ENCODE measurements around the gene PHKB. TPM values are rescaled to one million over a fixed set of nuclear protein-coding genes. Genes with fewer than 3 reads are reported as not detected.

PHKB gene
- total RNA-seq, 1 experiment from 2014 or later = 38.8 TPM

DNA sequence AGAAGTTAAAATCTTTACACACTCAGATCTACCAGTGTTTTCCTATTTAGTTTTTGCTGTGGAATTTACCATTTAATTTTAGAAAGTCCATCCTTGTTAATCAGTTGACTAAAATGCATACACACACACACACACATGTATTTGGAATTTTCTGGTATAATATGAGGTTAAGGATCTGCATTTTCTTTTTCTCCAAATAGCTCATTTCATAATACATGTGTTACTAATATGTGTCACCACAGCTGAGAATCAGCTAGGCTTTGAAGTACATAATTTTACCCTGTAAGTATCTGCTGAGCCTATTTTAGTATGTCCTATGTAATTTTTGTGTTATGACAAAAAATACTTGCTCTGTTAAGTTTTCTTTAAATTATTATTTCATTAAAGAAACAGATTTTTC is 143.2 kb downstream of the PHKB start:
- no peaks in the 10 kb centered on the region for H3K27me3 ChIP-seq (ENCODE audit: insufficient read depth, low read length)
- no peaks in the 10 kb centered on the region for H3K79me1 ChIP-seq (ENCODE audit: insufficient read depth, low read depth, low read length, poor library complexity, severe bottlenecking)
- no peak overlapping the region for H3K18ac ChIP-seq (ENCODE audit: insufficient read length, low read depth, low read length)
- Mint-ChIP-seq H3K4me3 (no peak overlapping the region), H3K36me3 (ENCODE audit: insufficient read depth in 1 of 3, low read depth in 3 of 3) (peaks cover 0 to 8% (median 2%) of the 10 kb centered on the region in 3 experiments; a peak in 3 of 7 replicates), H3K27ac (no peak overlapping the region), H3K27me3 (ENCODE audit: low read depth) (no peaks in the 10 kb centered on the region), H3K4me1 (peaks cover 3 to 4% of the 10 kb centered on the region in 2 experiments; a peak in 2 of 4 replicates), H3K9me3 (no peaks in the 10 kb centered on the region)
- H3K9ac ChIP-seq (ENCODE audit: extremely low read depth, insufficient read length, low read length) = no peak overlapping the region
- H2AK5ac ChIP-seq (ENCODE audit: insufficient read length, low read length) = no peak overlapping the region
- no peak overlapping the region for H3K4me2 ChIP-seq (ENCODE audit: insufficient read depth, insufficient read length, low read length)
- TF ChIP-seq, protein P1, sequence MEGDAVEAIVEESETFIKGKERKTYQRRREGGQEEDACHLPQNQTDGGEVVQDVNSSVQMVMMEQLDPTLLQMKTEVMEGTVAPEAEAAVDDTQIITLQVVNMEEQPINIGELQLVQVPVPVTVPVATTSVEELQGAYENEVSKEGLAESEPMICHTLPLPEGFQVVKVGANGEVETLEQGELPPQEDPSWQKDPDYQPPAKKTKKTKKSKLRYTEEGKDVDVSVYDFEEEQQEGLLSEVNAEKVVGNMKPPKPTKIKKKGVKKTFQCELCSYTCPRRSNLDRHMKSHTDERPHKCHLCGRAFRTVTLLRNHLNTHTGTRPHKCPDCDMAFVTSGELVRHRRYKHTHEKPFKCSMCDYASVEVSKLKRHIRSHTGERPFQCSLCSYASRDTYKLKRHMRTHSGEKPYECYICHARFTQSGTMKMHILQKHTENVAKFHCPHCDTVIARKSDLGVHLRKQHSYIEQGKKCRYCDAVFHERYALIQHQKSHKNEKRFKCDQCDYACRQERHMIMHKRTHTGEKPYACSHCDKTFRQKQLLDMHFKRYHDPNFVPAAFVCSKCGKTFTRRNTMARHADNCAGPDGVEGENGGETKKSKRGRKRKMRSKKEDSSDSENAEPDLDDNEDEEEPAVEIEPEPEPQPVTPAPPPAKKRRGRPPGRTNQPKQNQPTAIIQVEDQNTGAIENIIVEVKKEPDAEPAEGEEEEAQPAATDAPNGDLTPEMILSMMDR (conservative IDR thresholded peaks at IDR 0.05) = no peak
- H2BK12ac ChIP-seq (ENCODE audit: insufficient read length, low read depth, low read length) = no peak overlapping the region
- no peak overlapping the region for H3T11ph ChIP-seq (ENCODE audit: low read length)
- no peaks in the 10 kb centered on the region for H3K4me1 ChIP-seq (ENCODE audit: insufficient read depth, low read length)
- H2BK15ac ChIP-seq (ENCODE audit: low read depth, low read length) = no peak overlapping the region
- no peak overlapping the region for H2AFZ ChIP-seq (ENCODE audit: low read length)
- no peak overlapping the region for H3K56ac ChIP-seq (ENCODE audit: insufficient read length, low read depth, low read length)
- H2BK120ac ChIP-seq (ENCODE audit: low read depth, low read length, poor library complexity, severe bottlenecking) = no peak overlapping the region
- no peak overlapping the region for H3K4ac ChIP-seq (ENCODE audit: low read depth, low read length)
- no peak overlapping the region for H2BK5ac ChIP-seq (ENCODE audit: insufficient read length, low read length)
- no peak overlapping the region for H2BK20ac ChIP-seq (ENCODE audit: low read depth, low read length, poor library complexity, severe bottlenecking)
- H4K20me1 ChIP-seq (ENCODE audit: control insufficient read depth, insufficient read depth, insufficient read length) = no peaks in the 10 kb centered on the region
- no peak overlapping the region for H3K27ac ChIP-seq (ENCODE audit: insufficient read length, low read depth, low read length)
- no peaks in the 10 kb centered on the region for H3K23me2 ChIP-seq (ENCODE audit: insufficient read length, low read depth, low read length, poor library complexity, severe bottlenecking)
- no peak overlapping the region for H3K14ac ChIP-seq (ENCODE audit: insufficient read depth, low read length)
- no peaks in the 10 kb centered on the region for H3K9me3 ChIP-seq (ENCODE audit: control insufficient read depth, low read depth, low read length)
- H4K91ac ChIP-seq (ENCODE audit: insufficient read length, low read depth, low read length) = no peak overlapping the region
- H4K8ac ChIP-seq (replicated peaks; ENCODE audit: insufficient read length, low read depth, low read length) = no peak overlapping the region
- H3K23ac ChIP-seq (ENCODE audit: insufficient read length, low read depth, low read length) = no peak overlapping the region
- no peak for DNase-seq
- H4K5ac ChIP-seq (ENCODE audit: insufficient read length, low read depth, low read length) = no peak overlapping the region
- no peaks in the 10 kb centered on the region for H3K79me2 ChIP-seq (ENCODE audit: insufficient read depth, low read length)
